H9 (cell line): Measurements from ENCODE around the gene AMZ2. TPM values are rescaled to one million over a fixed set of nuclear protein-coding genes. Genes with fewer than 3 reads are reported as not detected.
"Not testable (repeated sequence)": the region's sequence is repeated elsewhere in the genome, so short reads cannot be mapped to it uniquely, and the experiment has no call there.

ENCODE experiments used
- DNase-seq: peaks from one replicate; pipeline ENCODE4 v3.0.0-alpha.2; 2017
- H2AFZ ChIP-seq: one replicate; pipeline ENCODE4 v1.6.1; 2013; ENCODE audit warnings: mild to moderate bottlenecking, low read length, control low read depth, moderate library complexity
- H2AK5ac ChIP-seq: 2 replicates; pipeline ENCODE4 v1.6.1; 2013; ENCODE audit warnings: low read length, control low read depth, mixed read lengths; ENCODE audit not compliant: insufficient read length
- H2BK120ac ChIP-seq: one replicate; pipeline ENCODE4 v1.6.1; 2013; ENCODE audit warnings: low read depth, mild to moderate bottlenecking, low read length, control low read depth, inconsistent platforms; ENCODE audit not compliant: poor library complexity, severe bottlenecking
- H2BK12ac ChIP-seq: 2 replicates; pipeline ENCODE4 v1.6.1; 2013; ENCODE audit warnings: low read length, control low read depth, mixed read lengths, low read depth; ENCODE audit not compliant: insufficient read length
- H2BK15ac ChIP-seq: 2 replicates; pipeline ENCODE4 v1.6.1; 2013; ENCODE audit warnings: low read depth, low read length, control low read depth
- H2BK20ac ChIP-seq: one replicate; pipeline ENCODE4 v1.6.1; 2013; ENCODE audit warnings: low read depth, mild to moderate bottlenecking, low read length, control low read depth, inconsistent platforms; ENCODE audit not compliant: poor library complexity, severe bottlenecking
- H2BK5ac ChIP-seq: 2 replicates; pipeline ENCODE4 v1.6.1; 2013; ENCODE audit warnings: low read length, control low read depth, mixed read lengths; ENCODE audit not compliant: insufficient read length
- H3K14ac ChIP-seq: 2 replicates; pipeline ENCODE4 v1.6.1; 2013; ENCODE audit warnings: low read length, control low read depth; ENCODE audit not compliant: insufficient read depth
- H3K18ac ChIP-seq: 2 replicates; pipeline ENCODE4 v1.6.1; 2013; ENCODE audit warnings: low read depth, mild to moderate bottlenecking, mixed read lengths, low read length, control low read depth; ENCODE audit not compliant: insufficient read length
- H3K23ac ChIP-seq: 2 replicates; pipeline ENCODE4 v1.6.1; 2013; ENCODE audit warnings: low read length, control low read depth, mixed read lengths, low read depth; ENCODE audit not compliant: insufficient read length
- H3K23me2 ChIP-seq: 2 replicates; pipeline ENCODE4 v1.6.1; 2013; ENCODE audit warnings: low read depth, mild to moderate bottlenecking, mixed read lengths, low read length, control low read depth; ENCODE audit not compliant: insufficient read length, poor library complexity, severe bottlenecking
- H3K27ac ChIP-seq: 2 replicates; pipeline ENCODE4 v1.5.1; 2013; ENCODE audit warnings: low read length, control low read depth, mixed read lengths, low read depth; ENCODE audit not compliant: insufficient read length
- H3K27me3 ChIP-seq: 2 replicates; pipeline ENCODE4 v1.6.1; 2013; ENCODE audit warnings: low read length, control low read depth, inconsistent platforms; ENCODE audit not compliant: insufficient read depth
- H3K4ac ChIP-seq: 2 replicates; pipeline ENCODE4 v1.6.1; 2013; ENCODE audit warnings: low read depth, mild to moderate bottlenecking, control low read depth, inconsistent platforms, low read length, moderate library complexity
- H3K4me1 ChIP-seq: 2 replicates; pipeline ENCODE4 v1.6.1; 2013; ENCODE audit warnings: low read length, control low read depth, inconsistent platforms; ENCODE audit not compliant: insufficient read depth
- H3K4me2 ChIP-seq: 2 replicates; pipeline ENCODE4 v1.6.1; 2013; ENCODE audit warnings: low read length, control low read depth, mixed read lengths; ENCODE audit not compliant: insufficient read length, insufficient read depth
- H3K56ac ChIP-seq: 2 replicates; pipeline ENCODE4 v1.6.1; 2013; ENCODE audit warnings: low read depth, mild to moderate bottlenecking, mixed read lengths, low read length, control low read depth; ENCODE audit not compliant: insufficient read length
- H3K79me1 ChIP-seq: 2 replicates; pipeline ENCODE4 v1.6.1; 2013; ENCODE audit warnings: low read depth, mild to moderate bottlenecking, moderate library complexity, low read length, control low read depth, inconsistent platforms; ENCODE audit not compliant: insufficient read depth, poor library complexity, severe bottlenecking
- H3K79me2 ChIP-seq: 2 replicates; pipeline ENCODE4 v1.6.1; 2013; ENCODE audit warnings: low read length, control low read depth, inconsistent platforms; ENCODE audit not compliant: insufficient read depth
- H3K9ac ChIP-seq: 2 replicates; pipeline ENCODE4 v1.6.1; 2013; ENCODE audit warnings: low read length, control low read depth, mixed read lengths; ENCODE audit not compliant: insufficient read length; ENCODE audit errors: extremely low read depth
- H3K9me3 ChIP-seq: one replicate; pipeline ENCODE4 v1.6.1; 2013; ENCODE audit warnings: low read depth, low read length, inconsistent platforms; ENCODE audit not compliant: control insufficient read depth
- H3T11ph ChIP-seq: one replicate; pipeline ENCODE4 v1.6.1; 2013; ENCODE audit warnings: mild to moderate bottlenecking, low read length, control low read depth, inconsistent platforms
- H4K20me1 ChIP-seq: one replicate; pipeline ENCODE4 v1.6.1; 2013; ENCODE audit not compliant: control insufficient read depth, insufficient read length, insufficient read depth
- H4K5ac ChIP-seq: 2 replicates; pipeline ENCODE4 v1.6.1; 2013; ENCODE audit warnings: low read depth, mild to moderate bottlenecking, mixed read lengths, low read length, control low read depth; ENCODE audit not compliant: insufficient read length
- H4K8ac ChIP-seq: replicated peaks from 2 replicates; pipeline ENCODE4 v1.6.1; 2013; ENCODE audit warnings: low read length, control low read depth, mixed read lengths, low read depth; ENCODE audit not compliant: insufficient read length
- H4K91ac ChIP-seq: 2 replicates; pipeline ENCODE4 v1.6.1; 2013; ENCODE audit warnings: low read depth, mild to moderate bottlenecking, moderate library complexity, mixed read lengths, low read length, control low read depth; ENCODE audit not compliant: insufficient read length
- H3K27ac Mint-ChIP-seq, 3 experiments: 2 replicates in 2 of 3; 3 replicates in 1 of 3; pipeline ENCODE4 v1.8.0; 2020 to 2021; ENCODE audit warnings: mixed read lengths in 3 of 3, mild to moderate bottlenecking in 1 of 3, moderate library complexity in 1 of 3
- H3K27me3 Mint-ChIP-seq: 2 replicates; pipeline ENCODE4 v1.8.0; 2021; ENCODE audit warnings: low read depth, mild to moderate bottlenecking, moderate library complexity, mixed read lengths
- H3K36me3 Mint-ChIP-seq, 3 experiments: 2 replicates in 2 of 3; 3 replicates in 1 of 3; pipeline ENCODE4 v1.8.0; 2020 to 2021; ENCODE audit warnings: low read depth in 3 of 3, mixed read lengths in 3 of 3; ENCODE audit not compliant: insufficient read depth in 1 of 3
- H3K4me1 Mint-ChIP-seq, 2 experiments: 2 replicates each; pipeline ENCODE4 v1.8.0; 2020; ENCODE audit warnings: mixed read lengths in 2 of 2
- H3K4me3 Mint-ChIP-seq, 2 experiments: 2 replicates in 1 of 2; 3 replicates in 1 of 2; pipeline ENCODE4 v1.8.0; 2020 to 2021; ENCODE audit warnings: mild to moderate bottlenecking in 2 of 2, mixed read lengths in 2 of 2, moderate library complexity in 1 of 2
- H3K9me3 Mint-ChIP-seq, 2 experiments: 2 replicates in 1 of 2; 3 replicates in 1 of 2; pipeline ENCODE4 v1.8.0; 2020; ENCODE audit warnings: mild to moderate bottlenecking in 2 of 2, mixed read lengths in 2 of 2, moderate library complexity in 1 of 2
- WGBS: extraction: QIAGEN DNeasy Blood & Tissue Kit; methylation state at CpG from one replicate; pipeline ENCODE4 v1.1.7; 2013; ENCODE audit warnings: missing lambda C conversion rate, low lambda C conversion rate, mixed read lengths; ENCODE audit not compliant: insufficient read length; ENCODE audit errors: extremely low coverage; 5-methylcytosine and 5-hydroxymethylcytosine counted together
- total RNA-seq: library from RNA; stranded (reverse); gene quantifications from 2 replicates; pipeline ENCODE4 v1.2.1, GENCODE V29; 2021
- TF ChIP-seq, protein P1 (sequence below): fragments of 200-600 bp; sonication (generic); conservative IDR thresholded peaks from 3 replicates; pipeline ENCODE4 v1.8.0; 2021; ENCODE audit warnings: antibody characterized with exemption, mild to moderate bottlenecking

AMZ2 gene
- total RNA-seq, 1 experiment from 2014 or later, result 82.6 TPM

DNA sequence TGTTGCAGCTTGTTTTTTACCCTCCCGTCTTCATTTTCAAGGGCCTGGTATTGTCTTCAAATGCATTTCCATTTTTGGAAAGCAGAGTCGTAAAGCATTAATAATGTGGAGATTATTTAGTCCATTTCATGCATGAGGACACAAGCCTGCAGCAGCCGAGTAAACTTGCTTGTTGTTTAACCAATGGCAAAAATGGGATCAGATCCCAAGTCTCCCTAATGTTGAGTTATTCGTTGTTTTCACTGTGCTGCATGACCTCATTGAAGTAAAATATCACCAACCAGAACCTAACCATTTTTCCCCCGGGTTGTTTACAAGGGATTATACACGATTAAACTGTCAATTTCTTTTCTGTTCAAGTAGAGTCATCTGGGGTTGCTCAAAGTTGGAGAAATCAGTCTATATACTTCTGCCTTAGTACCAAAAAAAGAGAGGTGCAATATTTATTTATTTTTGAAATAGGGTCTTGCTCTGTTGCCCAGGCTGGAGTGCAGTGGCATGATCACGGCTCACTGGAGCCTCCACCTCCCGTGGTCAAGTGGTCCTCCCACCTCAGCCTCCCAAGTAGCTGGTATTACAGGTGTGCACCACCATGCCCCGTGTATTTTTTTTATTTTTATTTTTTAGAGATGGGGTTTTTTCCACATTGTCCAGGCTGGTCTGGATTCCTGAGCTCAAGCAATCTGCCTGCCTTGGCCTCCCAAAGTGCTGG, 12.4 kb downstream of the AMZ2 start:
- peaks cover 6 to 20% (median 15%) of the 10 kb centered on the region in 3 experiments; a peak in 6 of 7 replicates for H3K36me3 Mint-ChIP-seq
- Histone ChIP-seq H3K18ac (no peak overlapping the region), H2BK12ac (no peak overlapping the region), H2BK120ac (no peak overlapping the region), H2AK5ac (no peak overlapping the region), H3T11ph (no peak overlapping the region), H3K27me3 (no peaks in the 10 kb centered on the region), H3K14ac (no peak overlapping the region), H3K23me2 (no peaks in the 10 kb centered on the region), H2BK20ac (no peak overlapping the region), H4K8ac (no peak overlapping the region), H4K5ac (no peak overlapping the region), H3K4me2 (no peak overlapping the region), H3K9ac (no peak overlapping the region), H3K9me3 (no peaks in the 10 kb centered on the region), H3K4ac (no peak overlapping the region), H3K56ac (no peak overlapping the region), H3K27ac (no peak overlapping the region), H3K79me1 (no peaks in the 10 kb centered on the region), H2BK15ac (no peak overlapping the region), H4K91ac (no peak overlapping the region), H3K23ac (no peak overlapping the region), H2AFZ (no peak overlapping the region), H3K4me1 (no peaks in the 10 kb centered on the region), H2BK5ac (no peak overlapping the region), H4K20me1 (no peaks in the 10 kb centered on the region), H3K79me2 (no peaks in the 10 kb centered on the region)
- H3K4me1 Mint-ChIP-seq, result peaks cover 7 to 10% of the 10 kb centered on the region in 2 experiments
- DNase-seq, result no peak
- no peak overlapping the region for H3K27ac Mint-ChIP-seq
- H3K27me3 Mint-ChIP-seq, result peaks cover 1% of the 10 kb centered on the region; the same call in 1 of the 2 replicates
- H3K4me3 Mint-ChIP-seq, result no peak overlapping the region; a peak in 1 of 5 replicates
- H3K9me3 Mint-ChIP-seq, result no peaks in the 10 kb centered on the region
- TF ChIP-seq, protein P1, sequence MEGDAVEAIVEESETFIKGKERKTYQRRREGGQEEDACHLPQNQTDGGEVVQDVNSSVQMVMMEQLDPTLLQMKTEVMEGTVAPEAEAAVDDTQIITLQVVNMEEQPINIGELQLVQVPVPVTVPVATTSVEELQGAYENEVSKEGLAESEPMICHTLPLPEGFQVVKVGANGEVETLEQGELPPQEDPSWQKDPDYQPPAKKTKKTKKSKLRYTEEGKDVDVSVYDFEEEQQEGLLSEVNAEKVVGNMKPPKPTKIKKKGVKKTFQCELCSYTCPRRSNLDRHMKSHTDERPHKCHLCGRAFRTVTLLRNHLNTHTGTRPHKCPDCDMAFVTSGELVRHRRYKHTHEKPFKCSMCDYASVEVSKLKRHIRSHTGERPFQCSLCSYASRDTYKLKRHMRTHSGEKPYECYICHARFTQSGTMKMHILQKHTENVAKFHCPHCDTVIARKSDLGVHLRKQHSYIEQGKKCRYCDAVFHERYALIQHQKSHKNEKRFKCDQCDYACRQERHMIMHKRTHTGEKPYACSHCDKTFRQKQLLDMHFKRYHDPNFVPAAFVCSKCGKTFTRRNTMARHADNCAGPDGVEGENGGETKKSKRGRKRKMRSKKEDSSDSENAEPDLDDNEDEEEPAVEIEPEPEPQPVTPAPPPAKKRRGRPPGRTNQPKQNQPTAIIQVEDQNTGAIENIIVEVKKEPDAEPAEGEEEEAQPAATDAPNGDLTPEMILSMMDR, result no peak
- WGBS, result no CpG with 5 or more reads among the region's 9 CpGs

DNA sequence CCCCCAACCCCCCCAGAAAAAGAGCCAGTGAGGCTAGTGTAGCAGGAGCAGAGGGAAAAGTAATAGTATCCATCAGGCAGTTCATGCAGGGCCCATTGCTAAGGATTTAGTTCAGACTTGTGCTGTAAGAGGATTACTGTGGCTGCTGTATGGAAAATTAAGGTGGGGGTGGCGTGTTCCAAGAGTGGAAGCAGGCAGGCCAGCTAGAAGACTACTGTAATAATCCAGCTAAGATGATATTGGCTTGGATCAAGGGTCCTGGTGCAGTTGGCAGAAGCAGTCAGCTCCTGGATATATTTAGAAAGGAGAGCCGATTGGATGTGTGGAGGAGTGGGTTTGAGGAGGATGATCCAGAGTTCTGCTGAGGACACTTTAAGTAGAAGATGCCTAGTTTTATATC, 14.6 kb downstream of the AMZ2 start:
- not testable (repeated sequence) for H3T11ph ChIP-seq, H4K8ac ChIP-seq, H3K36me3 Mint-ChIP-seq, H4K91ac ChIP-seq, H4K5ac ChIP-seq, DNase-seq, H2AK5ac ChIP-seq, H2BK20ac ChIP-seq, H2BK120ac ChIP-seq, H3K4me3 Mint-ChIP-seq, H3K4me1 Mint-ChIP-seq, H3K27ac ChIP-seq, H3K9ac ChIP-seq, H3K18ac ChIP-seq, H2AFZ ChIP-seq, H3K23ac ChIP-seq, H2BK12ac ChIP-seq, H3K23me2 ChIP-seq, H3K4me1 ChIP-seq, H3K27me3 ChIP-seq, H3K79me1 ChIP-seq, H2BK5ac ChIP-seq, H3K4ac ChIP-seq, H3K79me2 ChIP-seq, H3K27me3 Mint-ChIP-seq, H3K27ac Mint-ChIP-seq, H4K20me1 ChIP-seq, H3K14ac ChIP-seq, H3K9me3 ChIP-seq, H3K9me3 Mint-ChIP-seq, H2BK15ac ChIP-seq, H3K4me2 ChIP-seq, H3K56ac ChIP-seq
- no CpG with 5 or more reads among the region's 2 CpGs for WGBS
